Uterus (tissue), 2 donors: ENCODE measurements around the gene TYW1.

ENCODE experiments used
- CTCF ChIP-seq, 4 experiments: fragments of 200-600 bp in 2 of 4; fragments of 450-650 bp in 2 of 4; sonication (generic) in 2 of 4; IDR thresholded peaks; one replicate each; pipeline ENCODE4 v1.5.1; 2016 to 2019; ENCODE audit warnings: antibody characterized with exemption in 4 of 4, mild to moderate bottlenecking in 2 of 4, moderate library complexity in 1 of 4
- POLR2A ChIP-seq, 2 donors: fragments of 450-650 bp; IDR thresholded peaks; one replicate each; pipeline ENCODE4 v1.6.1; 2016; ENCODE audit warnings: antibody characterized with exemption in 2 of 2, mild to moderate bottlenecking in 1 of 2, moderate library complexity in 1 of 2

GRCh38 chr7:66957595-66958290 lies 38.9 kb upstream of the TYW1 start:
- TF ChIP-seq CTCF (IDR thresholded peaks at IDR 0.05) (no peak), POLR2A (IDR thresholded peaks at IDR 0.05) (no peak)
